ENCODE measurements around the gene MYEOV. TPM values are rescaled to one million over a fixed set of nuclear protein-coding genes. Genes with fewer than 3 reads are reported as not detected.
A peak's percentile ranks its signal among the peaks of the same experiment; 100 is the strongest.

MYEOV gene
- total RNA-seq, 1 experiment from 2014 or later, result 1.1 TPM

GRCh38 chr11:69316956-69317355 lies 23.0 kb downstream of the MYEOV start:
- DNase-seq (ENCODE audit: low read depth), result no peak

GRCh38 chr11:69317401-69318092 lies 23.6 kb downstream of the MYEOV start:
- peak; percentile 60 for DNase-seq (ENCODE audit: low read depth)

- DNase-seq (ENCODE audit: low read depth), result no peak
Observed at GRCh38 chr11:69318093-69318420, 24.1 kb downstream of the MYEOV start.

GRCh38 chr11:69319255-69320106 lies 25.5 kb downstream of the MYEOV start:
- no peak for DNase-seq (ENCODE audit: low read depth)

GRCh38 chr11:69320326-69320725 lies 26.4 kb downstream of the MYEOV start:
- DNase-seq (ENCODE audit: low read depth), result no peak

- DNase-seq (ENCODE audit: low read depth), result peak; percentile 74
Observed at GRCh38 chr11:69320756-69321741, 27.1 kb downstream of the MYEOV start.

GRCh38 chr11:69321877-69322361 lies 28.0 kb downstream of the MYEOV start:
- DNase-seq (ENCODE audit: low read depth), result peak; percentile 96

- DNase-seq (ENCODE audit: low read depth), result no peak
Observed at GRCh38 chr11:69325446-69325845, 31.5 kb downstream of the MYEOV start.

GRCh38 chr11:69326622-69327219 lies 32.8 kb downstream of the MYEOV start:
- DNase-seq (ENCODE audit: low read depth), result no peak

GRCh38 chr11:69327741-69328191 lies 33.8 kb downstream of the MYEOV start:
- DNase-seq (ENCODE audit: low read depth), result no peak

GRCh38 chr11:69328231-69328630 lies 34.3 kb downstream of the MYEOV start:
- DNase-seq (ENCODE audit: low read depth), result no peak

- no peak for DNase-seq (ENCODE audit: low read depth)
Observed at GRCh38 chr11:69329581-69329980, 35.6 kb downstream of the MYEOV start.

- DNase-seq (ENCODE audit: low read depth), result no peak
Observed at GRCh38 chr11:69330330-69330729, 36.4 kb downstream of the MYEOV start.

GRCh38 chr11:69333149-69333710 lies 39.3 kb downstream of the MYEOV start:
- DNase-seq (ENCODE audit: low read depth), result no peak

- DNase-seq (ENCODE audit: low read depth), result no peak
Observed at GRCh38 chr11:69333879-69334278, 39.9 kb downstream of the MYEOV start.

- DNase-seq (ENCODE audit: low read depth), result no peak
Observed at GRCh38 chr11:69335007-69335780, 41.2 kb downstream of the MYEOV start.

- DNase-seq (ENCODE audit: low read depth), result no peak
Observed at GRCh38 chr11:69335781-69336405, 41.9 kb downstream of the MYEOV start.

- DNase-seq (ENCODE audit: low read depth), result peak; percentile 43
Observed at GRCh38 chr11:69337211-69337721, 43.3 kb downstream of the MYEOV start.

Data from HT1080 (cell line).